KMS-11 (cell line): ENCODE data around the gene SLC8A1.

Experiments used
- H2AFZ ChIP-seq: fragments of 200-600 bp; sonication (generic); 2 replicates; pipeline ENCODE4 v1.6.1; 2016; ENCODE audit warnings: antibody characterized with exemption, mixed run types, low read depth
- H3K27ac ChIP-seq: fragments of 200-600 bp; sonication (generic); 2 replicates; pipeline ENCODE4 v1.6.1; 2016; ENCODE audit warnings: mild to moderate bottlenecking, mixed run types
- H3K27me3 ChIP-seq: fragments of 200-600 bp; sonication (generic); 2 replicates; pipeline ENCODE4 v1.6.1; 2017; ENCODE audit warnings: mild to moderate bottlenecking, low read depth, mixed run types, moderate library complexity; ENCODE audit not compliant: insufficient read depth
- H3K36me3 ChIP-seq: fragments of 200-600 bp; sonication (generic); 2 replicates; pipeline ENCODE4 v1.6.1; 2017; ENCODE audit warnings: mild to moderate bottlenecking, mixed run types; ENCODE audit not compliant: insufficient read depth
- H3K4me1 ChIP-seq: fragments of 200-600 bp; sonication (generic); 2 replicates; pipeline ENCODE4 v1.6.1; 2016; ENCODE audit warnings: mild to moderate bottlenecking, low read depth, mixed run types; ENCODE audit not compliant: poor library complexity, severe bottlenecking
- H3K4me2 ChIP-seq: fragments of 200-600 bp; sonication (generic); 2 replicates; pipeline ENCODE4 v1.7.0; 2016; ENCODE audit warnings: mild to moderate bottlenecking, mixed run types
- H3K4me3 ChIP-seq: fragments of 200-600 bp; sonication (generic); IDR thresholded peaks from 2 replicates; pipeline ENCODE4 v1.6.1; 2017; ENCODE audit warnings: low read depth, low read length, mixed read lengths; ENCODE audit not compliant: insufficient read depth
- H3K79me2 ChIP-seq: fragments of 200-600 bp; sonication (generic); 2 replicates; pipeline ENCODE4 v1.6.1; 2016; ENCODE audit warnings: low read depth, mixed run types; ENCODE audit not compliant: insufficient read depth
- H3K9ac ChIP-seq: fragments of 200-600 bp; sonication (generic); 2 replicates; pipeline ENCODE4 v1.6.1; 2016; ENCODE audit warnings: mild to moderate bottlenecking, mixed run types
- H4K20me1 ChIP-seq: fragments of 200-600 bp; sonication (generic); 2 replicates; pipeline ENCODE4 v1.6.1; 2016; ENCODE audit warnings: mild to moderate bottlenecking, mixed run types; ENCODE audit not compliant: insufficient read depth
- TF ChIP-seq, protein P1 (sequence below): fragments of 200-600 bp; sonication (generic); conservative IDR thresholded peaks from 2 replicates; pipeline ENCODE4 v1.6.1; 2017; ENCODE audit warnings: low read depth, mild to moderate bottlenecking, antibody characterized with exemption, low read length, moderate library complexity, mixed read lengths

SLC8A1 gene

DNA sequence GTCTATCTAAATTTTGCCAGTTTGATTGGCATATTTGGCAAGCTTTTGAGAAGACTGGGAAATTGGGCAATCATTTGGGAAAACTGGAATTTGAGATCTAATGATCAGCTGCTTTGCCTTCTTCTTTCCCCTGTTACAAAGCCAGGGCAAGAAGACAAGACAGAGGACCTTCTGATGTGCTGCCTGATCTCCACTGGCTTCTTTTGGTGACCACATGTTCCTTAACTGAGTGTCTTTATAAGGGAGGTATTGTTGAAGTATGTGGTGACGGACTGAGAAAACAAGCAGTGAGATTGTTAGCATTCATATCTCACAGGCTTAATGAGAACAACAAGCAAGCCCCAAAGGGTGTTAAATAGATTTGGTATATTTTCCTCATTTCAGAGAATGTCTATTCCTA is 175.8 kb downstream of the SLC8A1 start:
- H3K4me3 ChIP-seq: no peak overlapping the region
- H4K20me1 ChIP-seq: no peaks in the 10 kb centered on the region
- TF ChIP-seq, protein P1, sequence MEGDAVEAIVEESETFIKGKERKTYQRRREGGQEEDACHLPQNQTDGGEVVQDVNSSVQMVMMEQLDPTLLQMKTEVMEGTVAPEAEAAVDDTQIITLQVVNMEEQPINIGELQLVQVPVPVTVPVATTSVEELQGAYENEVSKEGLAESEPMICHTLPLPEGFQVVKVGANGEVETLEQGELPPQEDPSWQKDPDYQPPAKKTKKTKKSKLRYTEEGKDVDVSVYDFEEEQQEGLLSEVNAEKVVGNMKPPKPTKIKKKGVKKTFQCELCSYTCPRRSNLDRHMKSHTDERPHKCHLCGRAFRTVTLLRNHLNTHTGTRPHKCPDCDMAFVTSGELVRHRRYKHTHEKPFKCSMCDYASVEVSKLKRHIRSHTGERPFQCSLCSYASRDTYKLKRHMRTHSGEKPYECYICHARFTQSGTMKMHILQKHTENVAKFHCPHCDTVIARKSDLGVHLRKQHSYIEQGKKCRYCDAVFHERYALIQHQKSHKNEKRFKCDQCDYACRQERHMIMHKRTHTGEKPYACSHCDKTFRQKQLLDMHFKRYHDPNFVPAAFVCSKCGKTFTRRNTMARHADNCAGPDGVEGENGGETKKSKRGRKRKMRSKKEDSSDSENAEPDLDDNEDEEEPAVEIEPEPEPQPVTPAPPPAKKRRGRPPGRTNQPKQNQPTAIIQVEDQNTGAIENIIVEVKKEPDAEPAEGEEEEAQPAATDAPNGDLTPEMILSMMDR: no peak
- no peaks in the 10 kb centered on the region for H3K36me3 ChIP-seq
- H3K27ac ChIP-seq: no peak overlapping the region
- H3K27me3 ChIP-seq: no peaks in the 10 kb centered on the region
- H3K79me2 ChIP-seq: no peaks in the 10 kb centered on the region
- no peak overlapping the region for H3K9ac ChIP-seq
- peaks cover 11% of the 10 kb centered on the region for H3K4me1 ChIP-seq
- no peak overlapping the region for H3K4me2 ChIP-seq
- H2AFZ ChIP-seq: no peak overlapping the region

DNA sequence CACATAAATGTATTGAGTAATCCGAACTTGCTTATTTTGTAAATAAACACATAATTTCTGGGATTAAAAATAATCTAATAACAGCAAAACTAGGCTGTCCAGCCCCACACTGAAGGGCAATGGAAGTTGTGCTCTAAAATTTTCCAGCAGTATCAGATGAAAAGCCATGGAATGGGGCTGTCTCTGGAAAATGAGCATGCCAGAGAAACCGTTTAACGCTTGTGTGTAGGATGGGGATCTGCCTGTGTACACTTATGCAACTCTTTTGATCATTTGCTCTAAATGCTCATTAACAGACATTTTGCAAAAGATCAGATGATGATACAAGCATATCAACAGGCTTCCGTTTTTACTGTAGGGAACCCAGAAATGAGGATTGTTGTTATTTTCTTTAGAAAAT is 177.6 kb downstream of the SLC8A1 start:
- no peak overlapping the region for H3K4me2 ChIP-seq
- H3K27me3 ChIP-seq: no peaks in the 10 kb centered on the region
- no peaks in the 10 kb centered on the region for H3K4me1 ChIP-seq
- no peak overlapping the region for H3K27ac ChIP-seq
- TF ChIP-seq, protein P1: no peak
- H3K79me2 ChIP-seq: no peaks in the 10 kb centered on the region
- no peaks in the 10 kb centered on the region for H4K20me1 ChIP-seq
- no peaks in the 10 kb centered on the region for H3K36me3 ChIP-seq
- H2AFZ ChIP-seq: no peak overlapping the region
- H3K4me3 ChIP-seq: no peak overlapping the region
- H3K9ac ChIP-seq: no peak overlapping the region

DNA sequence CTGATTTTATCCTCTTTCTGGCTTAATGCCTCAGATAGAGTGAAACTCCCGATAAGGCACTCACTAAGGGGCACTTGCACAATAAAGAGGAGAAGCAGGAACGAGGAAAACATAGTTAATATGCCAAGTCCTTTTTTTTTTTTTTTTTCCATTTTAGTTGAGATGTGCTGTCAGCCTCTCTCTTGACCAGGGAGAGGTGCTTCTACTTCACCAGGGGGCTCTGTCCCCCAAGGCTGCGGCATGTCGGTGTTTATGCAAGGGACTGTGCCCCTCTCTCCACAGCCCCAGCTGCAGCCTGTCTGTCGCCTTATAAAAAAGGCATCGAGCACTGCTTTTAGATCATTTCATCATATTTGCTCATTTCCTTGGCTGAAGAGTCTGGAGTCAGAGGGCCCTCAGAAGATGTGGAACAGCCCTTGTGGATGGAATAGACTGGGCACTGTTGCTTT is 178.1 kb downstream of the SLC8A1 start:
- Histone ChIP-seq H3K4me2 (no peak overlapping the region), H3K4me1 (no peaks in the 10 kb centered on the region), H3K79me2 (no peaks in the 10 kb centered on the region), H2AFZ (no peak overlapping the region), H3K4me3 (no peak overlapping the region), H3K27ac (no peak overlapping the region), H3K36me3 (no peaks in the 10 kb centered on the region), H3K9ac (no peak overlapping the region), H3K27me3 (no peaks in the 10 kb centered on the region), H4K20me1 (no peaks in the 10 kb centered on the region)
- TF ChIP-seq, protein P1: no peak

DNA sequence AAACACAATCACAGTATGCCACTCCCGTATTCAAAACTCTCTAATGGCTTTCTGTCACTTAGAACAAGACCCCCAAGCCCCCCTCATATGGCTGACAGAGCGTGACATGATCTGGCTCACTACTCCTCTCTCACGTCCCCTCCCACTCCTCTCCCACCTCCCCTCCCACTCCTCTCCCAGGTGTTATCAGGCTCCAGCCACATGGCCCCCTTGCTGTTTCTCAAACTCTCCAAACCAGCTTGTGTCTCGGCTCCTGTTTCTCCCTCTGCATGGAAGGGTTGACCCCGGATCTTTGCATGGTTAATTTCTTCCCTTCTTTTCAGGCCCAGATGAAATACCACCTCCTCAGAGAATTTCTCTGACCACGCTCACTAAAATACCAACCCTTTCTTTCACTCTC is 180.8 kb downstream of the SLC8A1 start:
- TF ChIP-seq, protein P1: no peak
- Histone ChIP-seq H3K27me3 (no peaks in the 10 kb centered on the region), H4K20me1 (no peaks in the 10 kb centered on the region), H3K27ac (no peak overlapping the region), H3K4me1 (no peaks in the 10 kb centered on the region), H2AFZ (no peak overlapping the region), H3K4me2 (no peak overlapping the region), H3K9ac (no peak overlapping the region), H3K36me3 (no peaks in the 10 kb centered on the region), H3K79me2 (no peaks in the 10 kb centered on the region), H3K4me3 (no peak overlapping the region)
